HG03108 (cell line): Measurements from ENCODE around the gene KDELR3.
"Not testable (repeated sequence)": the region's sequence is repeated elsewhere in the genome, so short reads cannot be mapped to it uniquely, and the experiment has no call there.

Source experiments
- ATAC-seq: cut with Tn5 transposase; IDR thresholded peaks from one replicate; pipeline ENCODE4 v1.9.1; 2021; ENCODE audit warnings: moderate library complexity; ENCODE audit not compliant: unreplicated experiment

The KDELR3 gene

DNA sequence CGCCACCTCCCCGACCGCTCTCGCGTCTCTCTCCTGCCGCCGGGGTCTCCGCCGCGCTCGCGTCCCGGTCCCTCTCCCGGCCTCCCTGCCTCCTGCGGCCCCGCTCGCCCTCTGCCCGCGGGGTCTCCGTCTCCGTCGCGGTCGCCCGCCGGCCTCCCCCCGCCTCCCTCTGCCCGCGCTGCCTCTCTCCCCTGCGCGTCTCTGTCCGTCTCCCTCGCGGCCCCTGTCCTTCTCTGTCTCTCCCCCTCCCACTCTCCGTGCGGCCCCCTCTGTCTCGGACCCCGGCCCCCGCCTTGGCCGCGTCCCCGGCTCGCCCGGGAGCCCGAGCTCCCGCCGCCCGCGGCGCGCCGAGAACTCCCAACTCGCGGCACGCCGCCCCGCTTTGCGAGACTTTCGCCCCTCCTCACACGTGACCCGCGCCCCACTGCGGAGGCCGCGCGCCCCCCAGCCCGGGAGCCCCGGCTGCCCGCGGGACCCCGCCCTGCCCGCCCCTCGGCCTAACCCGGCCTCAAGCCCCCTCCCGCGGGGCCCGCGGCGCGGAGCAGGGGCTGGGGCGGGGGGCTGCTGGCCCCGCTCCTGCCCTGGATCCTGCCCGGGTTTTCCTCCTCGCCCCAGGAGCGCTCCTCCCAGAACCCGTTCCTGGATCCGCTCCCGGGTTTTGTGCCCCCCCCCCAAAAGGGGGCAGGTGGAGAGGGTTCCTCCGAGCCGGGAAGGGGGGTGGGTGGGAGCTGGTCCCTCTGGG, 12.2 kb upstream of the KDELR3 start:
- ATAC-seq = no peak

DNA sequence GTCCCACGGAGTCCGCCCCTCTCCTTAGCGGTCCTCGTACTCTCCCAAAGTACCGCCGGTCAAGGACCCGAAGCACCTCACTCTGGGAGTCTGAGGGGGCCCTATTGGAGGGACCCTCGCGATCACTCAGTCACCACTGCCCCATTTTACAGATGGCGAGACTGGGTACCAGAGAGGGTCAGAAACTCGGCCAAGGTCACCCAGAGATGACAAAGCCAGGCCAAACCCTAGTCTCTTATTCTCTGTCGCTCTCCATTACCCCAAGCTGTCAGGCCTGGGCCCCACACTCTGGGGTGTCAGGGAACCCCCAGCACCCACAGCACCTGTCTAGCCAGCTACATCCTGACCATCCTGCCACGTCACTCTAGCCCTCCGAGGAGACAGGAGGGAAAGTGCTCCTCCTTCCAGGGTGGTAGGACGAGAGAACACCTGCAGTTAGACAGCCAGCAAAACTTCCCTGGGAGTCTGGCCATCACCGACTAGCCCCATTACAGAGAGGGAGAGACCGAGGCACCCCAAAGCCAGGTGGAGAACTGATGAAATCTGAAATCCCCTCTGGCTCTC, 11.5 kb upstream of the KDELR3 start:
- ATAC-seq = no peak

DNA sequence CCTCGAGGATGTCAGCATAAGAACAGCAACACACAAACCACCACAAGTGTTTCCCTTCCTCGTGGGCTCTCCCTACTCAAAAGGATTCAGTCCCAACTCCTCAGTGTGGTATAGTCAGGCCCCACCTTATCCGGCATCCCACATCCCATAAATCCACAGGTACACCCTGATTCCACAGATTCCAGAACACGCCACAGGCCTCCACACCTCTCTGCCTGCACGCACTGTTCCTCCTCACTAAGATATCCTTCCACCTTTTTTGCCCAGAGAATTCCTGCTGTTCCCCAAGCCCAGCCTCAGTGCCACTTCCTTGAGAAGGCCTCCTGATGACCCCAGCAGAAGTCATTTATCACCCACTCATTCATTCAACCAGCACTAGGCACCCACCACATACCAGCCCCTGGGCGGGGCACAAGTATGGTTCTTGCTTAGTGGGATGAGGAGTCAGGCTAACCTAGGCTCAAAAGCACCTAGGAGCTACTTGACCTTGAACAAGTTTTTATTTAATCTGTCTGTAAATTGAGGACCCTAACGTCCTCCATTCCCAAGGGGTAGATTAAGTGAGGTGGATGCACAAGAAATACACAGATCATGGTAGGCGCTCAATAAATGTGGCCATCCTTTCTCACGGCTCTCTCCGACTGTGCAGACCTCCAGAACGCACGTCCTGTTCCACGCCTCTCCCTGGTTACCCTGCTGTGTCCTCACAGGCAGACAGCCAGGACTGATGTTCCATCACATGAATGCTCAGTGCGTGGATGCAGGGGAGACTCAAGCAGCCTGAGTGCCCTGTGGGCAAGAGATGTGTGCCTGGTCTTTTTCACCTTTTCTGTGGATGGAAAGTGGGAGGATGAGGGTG, 10.8 kb upstream of the KDELR3 start:
- ATAC-seq = no peak

DNA sequence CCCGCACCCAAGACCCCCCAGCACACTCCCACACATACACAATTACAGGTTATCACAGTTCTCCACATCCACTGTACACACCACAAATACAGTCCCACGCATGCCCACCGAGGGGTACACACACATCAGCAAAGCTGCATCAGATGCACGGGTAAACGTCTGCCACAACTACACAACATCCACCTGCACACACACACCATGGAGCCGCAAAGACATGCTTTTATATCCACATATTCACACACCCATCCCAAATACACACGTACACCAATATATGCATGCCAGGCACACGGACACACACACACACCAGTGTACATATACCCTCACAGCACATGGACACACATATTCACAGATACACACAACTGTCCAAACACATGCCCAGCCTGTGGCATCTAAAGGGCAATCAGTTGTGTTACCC, 7.5 kb upstream of the KDELR3 start:
- ATAC-seq = no peak

DNA sequence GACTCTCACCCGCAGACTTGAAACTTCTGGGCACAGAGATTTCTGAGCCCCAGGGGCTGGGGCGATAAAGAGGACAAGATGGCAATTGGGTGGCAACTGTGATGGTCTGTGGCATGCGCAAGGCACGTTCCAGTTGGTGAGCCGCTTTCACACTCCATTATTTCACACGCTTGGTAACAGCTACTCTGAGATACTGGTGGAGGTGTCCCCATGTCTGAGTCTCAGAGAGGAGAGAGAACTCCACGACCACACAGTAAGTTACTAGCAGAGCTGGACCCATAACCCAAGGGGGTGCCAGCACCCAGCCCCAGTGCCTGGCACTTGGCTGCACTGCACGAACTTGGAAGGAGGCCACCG, 6.9 kb upstream of the KDELR3 start:
- no peak for ATAC-seq

DNA sequence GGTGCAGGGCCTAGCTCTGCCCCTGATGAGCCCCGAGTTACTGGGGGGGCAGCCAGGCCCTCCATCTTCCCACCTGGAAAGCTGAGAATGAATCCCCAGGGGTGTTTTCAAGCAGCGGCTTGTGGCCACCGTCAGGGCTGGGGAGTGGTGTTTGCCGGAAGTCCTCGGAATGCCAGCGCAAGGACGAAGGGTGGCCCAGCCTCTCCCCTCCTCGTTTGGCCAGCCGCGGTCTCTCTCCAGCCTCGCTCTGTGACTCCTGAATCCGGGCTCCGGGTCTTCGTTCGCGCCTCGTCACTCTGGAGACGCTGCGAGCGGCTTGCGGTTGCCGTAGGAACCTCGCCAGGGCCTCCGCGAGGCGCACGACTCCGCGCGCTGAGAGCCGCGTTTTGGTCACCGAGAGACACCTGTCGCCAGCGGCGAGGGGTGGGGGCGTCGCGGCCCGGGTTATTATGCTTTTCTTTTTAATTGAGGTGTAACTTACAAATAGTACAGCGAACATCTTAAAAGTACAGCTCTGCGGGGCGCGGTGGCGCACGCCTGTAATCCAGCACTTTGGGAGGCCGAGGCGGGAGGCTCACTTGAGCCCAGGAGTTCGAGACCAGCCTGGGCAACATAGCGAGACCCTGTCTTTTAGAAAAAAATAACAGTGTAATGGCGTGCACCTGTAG, 6.3 kb upstream of the KDELR3 start:
- ATAC-seq = no peak

DNA sequence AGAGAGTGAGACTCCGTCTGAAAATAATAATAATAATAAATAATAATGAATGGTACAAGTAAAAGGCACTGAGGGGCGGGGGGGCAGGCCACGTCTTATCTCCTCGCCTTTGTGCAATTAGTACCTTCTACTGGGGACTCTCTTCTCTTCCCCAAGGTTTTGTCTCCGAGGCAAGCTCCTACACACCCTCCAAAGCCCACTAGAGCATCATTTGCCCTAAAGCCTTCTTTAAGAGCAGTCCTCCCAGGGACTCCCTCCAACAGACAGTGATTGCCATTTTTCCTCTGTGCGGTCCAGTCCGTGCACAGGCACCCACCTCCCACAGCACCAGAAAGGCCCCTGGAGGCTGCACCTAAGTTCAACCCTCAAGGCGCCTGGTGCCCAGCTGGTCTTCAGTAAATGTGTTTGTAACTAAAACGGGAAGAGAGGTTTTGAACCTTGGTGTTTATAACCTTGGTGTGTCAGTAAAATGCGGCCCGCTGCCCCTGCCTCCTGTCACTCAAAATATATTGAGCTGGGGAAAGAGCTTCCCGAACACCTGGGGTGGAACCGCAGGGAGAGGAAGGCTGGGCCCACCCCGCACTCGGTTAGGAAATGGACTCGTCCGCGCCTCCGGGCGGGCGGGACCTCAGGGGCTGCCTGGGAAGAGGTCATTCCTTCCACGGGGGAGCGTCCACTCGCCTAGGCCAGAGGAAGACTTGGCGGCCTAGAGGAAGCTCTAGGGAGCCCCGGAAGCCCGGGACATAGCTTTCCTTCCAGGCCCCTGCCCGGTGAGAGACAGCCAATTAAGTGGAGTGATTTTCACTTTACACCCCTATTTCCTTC, 4.7 kb upstream of the KDELR3 start:
- no peak for ATAC-seq

DNA sequence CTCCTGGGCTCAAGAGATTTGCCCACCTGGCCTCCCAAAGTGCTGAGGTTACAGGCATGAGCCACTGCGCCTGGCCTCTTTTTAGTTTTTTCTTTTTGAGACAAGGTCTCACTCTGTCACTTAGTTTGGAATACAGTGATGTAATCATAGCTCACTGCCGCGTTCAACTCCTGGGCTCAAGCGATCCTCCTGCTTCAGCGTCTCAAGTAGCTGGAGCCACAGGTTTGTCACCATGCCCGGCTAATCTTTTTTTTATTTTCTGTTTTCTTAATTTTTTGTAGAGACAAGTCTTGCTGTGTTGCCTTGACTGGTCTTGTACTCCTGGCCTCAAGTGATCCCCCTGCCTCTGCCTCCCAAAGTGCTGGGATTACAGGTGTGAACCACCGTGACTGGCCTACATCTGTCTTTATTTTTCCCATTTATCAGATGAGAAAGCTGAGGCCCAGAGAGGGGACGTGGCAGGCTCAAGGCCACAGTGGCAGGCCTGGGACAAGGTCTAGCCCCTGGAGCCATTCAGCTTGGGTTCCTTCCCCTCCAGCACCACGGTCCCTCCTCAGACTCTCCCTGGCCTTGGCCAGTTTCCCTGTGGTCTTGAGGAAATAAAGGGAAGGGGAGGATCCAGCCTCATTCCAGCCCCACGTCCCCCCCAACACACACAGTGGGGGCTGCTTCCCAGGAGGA, 2.8 kb upstream of the KDELR3 start:
- no peak for ATAC-seq

DNA sequence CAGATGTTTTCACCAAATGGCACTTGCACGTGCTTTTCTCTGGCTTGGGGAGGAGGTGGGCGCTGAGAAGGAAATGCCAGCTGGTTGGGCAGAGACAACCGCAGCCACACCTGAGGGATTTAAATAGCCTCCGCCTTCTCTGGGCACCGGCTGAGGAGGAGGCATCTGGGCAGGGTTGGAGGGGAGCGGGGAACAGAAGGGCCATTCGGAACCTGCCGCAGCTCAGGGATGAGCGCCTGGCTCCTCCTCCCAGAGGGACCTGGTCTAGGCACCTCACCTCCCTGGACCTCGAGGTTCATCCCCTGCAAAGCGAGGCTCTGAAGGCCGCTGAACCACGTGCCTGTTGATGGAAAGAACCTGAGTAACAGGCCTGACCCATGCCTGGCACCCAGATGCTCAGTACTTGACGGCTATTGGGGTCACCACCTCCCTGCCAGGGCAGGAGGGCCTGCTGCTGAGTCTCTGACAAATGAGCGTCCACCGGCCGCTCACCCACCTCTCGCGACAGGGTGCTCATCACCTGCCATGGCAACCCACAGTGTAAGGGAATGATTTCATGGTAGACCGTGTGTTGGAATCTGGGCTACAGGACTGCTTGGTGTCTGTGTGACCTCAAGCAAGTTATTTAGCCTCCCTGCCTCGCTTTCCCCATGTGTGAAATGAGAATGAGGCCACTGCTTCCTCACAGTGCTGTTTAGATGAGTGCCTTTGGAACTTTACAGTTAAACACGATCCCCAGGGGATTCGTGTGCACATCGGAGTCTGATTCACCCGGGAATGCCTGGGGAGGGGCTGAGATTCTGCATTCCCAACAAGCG, 2.0 kb upstream of the KDELR3 start:
- no peak for ATAC-seq

DNA sequence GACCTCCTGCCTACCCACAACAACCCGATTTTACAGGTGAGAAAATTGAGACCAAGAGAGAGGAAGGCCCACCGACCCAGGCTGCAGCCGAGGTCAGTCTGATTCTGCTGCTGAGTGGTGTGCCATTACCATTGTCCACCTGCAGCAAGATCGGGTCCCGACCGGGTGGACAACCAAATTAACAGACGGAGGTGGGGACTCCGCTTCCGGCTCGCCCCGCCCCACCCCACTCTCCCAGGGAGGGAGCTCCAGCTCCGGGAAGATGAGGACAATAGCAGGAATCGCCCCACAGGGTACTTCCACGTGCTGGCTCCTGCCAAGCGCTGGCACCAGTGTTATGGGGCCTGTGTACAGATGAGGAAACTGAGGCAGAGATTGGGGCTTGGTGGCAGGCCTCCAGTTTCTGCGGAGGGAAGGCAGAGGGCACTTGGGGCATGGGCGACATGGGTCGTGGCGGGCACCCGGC, 425 bp upstream of the KDELR3 start:
- ATAC-seq = no peak

DNA sequence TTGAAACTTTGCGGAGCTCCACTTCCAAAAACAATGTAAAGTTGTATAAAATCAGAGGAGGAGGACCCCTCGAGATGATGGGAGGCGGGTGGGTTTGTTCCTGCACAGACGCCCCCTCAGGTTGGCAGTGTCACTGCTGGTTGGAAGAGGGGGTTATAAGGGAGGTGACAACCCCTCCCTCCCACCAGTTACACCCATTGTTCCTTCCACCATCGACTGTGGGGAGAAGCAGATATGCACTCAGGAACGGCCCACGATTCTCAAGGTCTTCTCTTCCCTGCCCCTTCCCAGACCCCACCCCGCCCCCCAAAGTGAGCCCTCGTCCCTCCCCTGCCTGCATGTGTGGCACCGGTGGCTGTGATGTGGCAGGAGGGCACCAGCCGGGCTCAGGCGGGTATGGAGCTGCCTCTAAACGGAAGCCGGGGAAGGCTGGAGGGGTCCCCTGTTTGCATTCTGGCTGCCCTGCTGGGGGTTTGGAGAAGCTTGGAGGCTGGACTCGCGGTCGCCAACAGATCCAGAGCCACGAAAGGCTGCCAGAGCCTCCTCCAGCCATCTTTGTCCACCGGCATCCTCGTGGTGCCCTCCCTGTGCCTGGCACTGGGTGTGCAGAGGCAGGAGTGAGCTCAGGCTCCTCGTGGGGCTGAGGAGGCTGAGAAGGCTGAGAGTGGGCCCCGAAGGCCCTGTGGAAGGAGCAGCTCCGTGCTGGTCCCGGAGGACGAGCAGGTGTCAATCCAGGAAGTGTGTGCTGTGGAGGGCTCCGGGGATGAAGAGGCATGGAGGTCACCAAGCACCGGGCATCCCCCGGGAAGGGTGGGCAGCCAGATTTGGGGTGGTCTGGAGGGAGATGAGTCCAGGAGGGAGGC, 778 bp downstream of the KDELR3 start:
- no peak for ATAC-seq

DNA sequence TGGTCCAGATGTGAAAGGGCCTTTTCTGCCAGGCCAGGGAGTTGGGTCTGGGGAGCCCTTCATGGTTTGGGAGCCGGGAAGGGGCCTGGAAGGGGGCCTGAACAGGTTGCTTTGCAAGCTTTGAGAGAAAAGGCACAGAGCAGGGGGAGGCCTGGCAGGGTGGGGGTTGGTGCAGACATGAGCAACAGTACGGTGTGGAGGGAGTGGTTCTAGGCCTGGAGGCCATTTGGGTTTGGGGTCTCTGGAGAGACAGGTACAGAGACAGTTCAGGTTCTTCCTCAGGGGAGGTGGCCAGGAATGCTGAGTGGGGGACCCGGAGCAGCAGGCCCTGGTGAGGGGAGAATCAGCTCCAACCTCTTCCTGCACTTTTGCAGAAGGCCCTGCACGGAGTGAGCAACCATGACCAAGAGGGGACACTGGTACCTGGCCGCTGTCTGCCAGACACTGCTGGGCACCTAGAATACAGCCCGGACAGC, 1.4 kb downstream of the KDELR3 start:
- no peak for ATAC-seq

DNA sequence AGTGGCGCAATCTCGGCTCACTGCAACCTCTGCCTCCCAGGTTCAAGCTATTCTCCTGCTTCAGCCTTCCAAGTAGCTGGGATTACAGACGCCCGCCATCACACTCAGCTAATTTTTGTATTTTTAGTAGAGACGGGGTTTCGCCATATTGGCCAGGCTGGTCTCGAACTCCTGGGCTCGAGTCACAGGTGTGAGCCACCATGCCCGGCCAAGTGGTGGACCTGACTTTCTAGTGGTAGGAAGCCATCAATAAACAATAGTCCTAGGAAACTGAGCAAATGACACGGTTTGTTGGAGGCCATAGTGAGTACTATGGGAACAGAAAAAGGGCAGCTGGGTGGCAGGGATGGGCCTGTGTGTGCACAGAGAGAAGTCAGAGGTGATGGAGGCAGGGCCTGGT, 2.3 kb downstream of the KDELR3 start:
- ATAC-seq = not testable (repeated sequence)

DNA sequence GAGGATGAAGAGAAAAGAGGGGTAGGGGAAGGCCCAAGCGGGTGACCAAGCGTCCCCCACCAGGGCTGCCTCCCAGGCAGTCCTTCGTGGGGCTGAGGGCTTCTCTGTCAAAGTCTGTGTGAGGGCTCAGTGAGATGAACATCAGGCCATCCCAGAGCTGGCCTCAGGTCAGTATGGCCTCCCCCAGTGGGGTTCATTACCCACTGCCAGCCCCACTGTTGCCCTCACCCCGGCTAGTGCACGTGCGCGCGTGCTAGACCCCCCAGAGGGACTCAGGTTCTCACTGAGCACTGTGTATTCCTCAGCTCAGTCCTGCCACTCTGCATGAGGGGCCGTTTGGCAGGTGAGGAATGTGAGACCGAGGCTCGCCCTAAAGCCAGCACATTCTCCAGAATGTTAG, 3.3 kb downstream of the KDELR3 start:
- ATAC-seq = no peak

DNA sequence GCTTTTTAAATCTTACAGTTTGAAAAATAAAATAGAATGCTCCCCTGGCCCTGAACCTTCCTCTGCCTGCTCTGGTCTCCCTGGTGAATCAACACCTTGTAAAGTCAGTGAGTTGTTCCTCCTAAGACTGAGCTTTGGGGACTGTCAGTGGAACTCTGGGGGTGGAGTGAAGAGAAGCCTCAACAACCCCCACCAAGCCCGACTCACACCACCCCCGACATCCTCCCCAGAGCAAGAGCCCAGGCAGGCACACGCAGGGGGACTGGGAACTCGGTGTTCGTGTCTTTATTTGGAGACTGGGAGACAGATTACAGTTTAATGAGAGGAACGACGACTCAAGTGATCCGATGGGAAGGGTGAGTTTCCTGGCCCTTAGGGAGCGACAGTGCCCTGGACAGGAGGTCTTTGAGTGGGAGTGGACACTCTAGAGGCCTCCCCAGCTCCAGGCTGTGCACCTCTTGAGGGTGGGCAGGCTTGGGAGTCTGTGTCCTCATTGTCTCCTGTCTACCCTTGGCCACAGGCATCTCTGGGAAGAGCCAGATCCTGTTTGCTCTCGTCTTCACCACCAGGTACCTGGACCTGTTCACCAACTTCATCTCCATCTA, 6.2 kb downstream of the KDELR3 start:
- ATAC-seq = no peak

DNA sequence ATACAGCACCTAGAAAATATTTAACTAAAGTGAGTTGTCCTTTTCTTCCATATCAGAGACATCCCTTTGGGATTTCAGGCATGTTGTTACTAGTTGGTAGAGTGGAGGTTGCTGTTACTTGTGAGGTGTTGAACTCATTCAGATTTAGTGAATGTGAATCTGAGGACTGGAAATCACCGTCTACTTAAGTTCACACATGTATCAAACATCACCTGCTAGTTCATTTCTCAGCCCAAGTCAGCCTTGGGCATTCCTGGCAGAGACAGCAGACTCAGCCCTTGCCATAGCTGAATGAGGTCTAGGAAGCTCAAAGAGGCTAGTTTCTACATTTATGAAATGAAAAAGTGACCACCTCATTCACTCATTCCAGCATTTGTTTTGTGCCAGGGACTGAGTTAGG, 9.7 kb downstream of the KDELR3 start:
- no peak for ATAC-seq

DNA sequence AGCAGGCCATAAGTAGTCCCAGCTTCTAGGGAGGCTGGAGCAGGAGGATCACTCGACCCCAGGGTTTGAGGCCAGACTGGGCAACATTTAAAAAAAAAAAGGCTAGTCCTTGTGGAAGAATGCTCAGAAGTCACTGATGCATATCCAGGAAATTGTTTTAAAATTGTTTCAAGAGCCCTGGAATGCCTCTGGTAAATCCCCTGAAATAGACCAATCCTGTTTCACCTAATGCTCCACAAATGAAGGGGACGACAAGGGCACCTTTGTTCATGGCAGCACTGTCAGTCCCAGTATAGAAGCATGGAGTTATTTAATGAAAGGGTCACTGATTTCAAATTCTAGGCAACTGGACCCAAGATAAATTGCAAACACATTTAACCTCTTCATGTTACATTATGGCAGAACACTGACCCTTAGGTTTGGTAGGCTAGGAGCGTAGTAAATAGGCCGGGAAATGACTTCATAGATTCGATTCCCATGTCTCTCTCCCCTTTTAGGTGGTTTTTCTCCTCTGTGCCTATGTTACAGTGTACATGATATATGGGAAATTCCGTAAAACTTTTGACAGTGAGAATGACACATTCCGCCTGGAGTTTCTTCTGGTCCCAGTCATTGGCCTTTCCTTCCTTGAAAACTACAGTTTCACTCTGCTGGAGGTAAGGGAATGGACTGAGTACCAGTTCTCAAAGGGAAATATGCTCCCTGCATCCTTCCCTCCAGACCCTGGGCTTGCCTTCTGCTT, 11.4 kb downstream of the KDELR3 start:
- ATAC-seq = no peak
